Testis (tissue), 3 donors: Measurements from ENCODE around the gene CTIF. TPM values are rescaled to one million over a fixed set of nuclear protein-coding genes. Genes with fewer than 3 reads are reported as not detected.

Source experiments
- DNase-seq: peaks from one replicate; pipeline ENCODE4 v3.0.0-alpha.2; 2019
- H3K27ac ChIP-seq, 2 donors: fragments of 200-600 bp; sonication (generic); one replicate each; pipeline ENCODE4 v1.5.1; 2019
- H3K27me3 ChIP-seq: fragments of 200-600 bp; sonication (generic); one replicate; pipeline ENCODE4 v1.5.1; 2019
- H3K36me3 ChIP-seq: fragments of 200-600 bp; sonication (generic); one replicate; pipeline ENCODE4 v1.5.1; 2017; ENCODE audit warnings: low read depth; ENCODE audit errors: missing control alignments
- H3K4me1 ChIP-seq: fragments of 200-600 bp; sonication (generic); one replicate; pipeline ENCODE4 v1.5.1; 2019
- H3K4me3 ChIP-seq, 2 donors: fragments of 200-600 bp; sonication (generic); one replicate each; pipeline ENCODE4 v1.5.1; 2017 to 2019
- H3K9me3 ChIP-seq: fragments of 200-600 bp; sonication (generic); one replicate; pipeline ENCODE4 v1.5.1; 2017
- POLR2A ChIP-seq: fragments of 450-650 bp; IDR thresholded peaks from one replicate; pipeline ENCODE4 v1.6.1; 2017; ENCODE audit warnings: antibody characterized with exemption, mild to moderate bottlenecking, moderate library complexity
- WGBS, 2 donors: methylation state at CpG; one replicate each; pipeline ENCODE4 v1.1.5; 2018; 5-methylcytosine and 5-hydroxymethylcytosine counted together
- intact Hi-C: fragments of 100-400 bp; cut with DNase I; formaldehyde crosslinking; loops from one replicate; pipeline ENCODE4 v1.15.1; 2023; ENCODE audit warnings: low total_unique reads
- polyA plus RNA-seq: library from polyadenylated mRNA; stranded (reverse); fragments of 350-450 nt; fragmentation: Illumina TruSeq; extraction: RNeasy Lipid Tissue Mini Kit (QIAGEN cat#74804); gene quantifications from one replicate; pipeline ENCODE4 v1.2.3, GENCODE V29; 2014; ENCODE audit warnings: low read depth, low replicate concordance; ENCODE audit not compliant: insufficient read depth
- total RNA-seq, 2 donors: library from RNA; depleted of rRNA; stranded (reverse); fragments of >200 nt; gene quantifications; one replicate each; pipeline ENCODE4 v1.2.3, GENCODE V29; 2016
- TF ChIP-seq, protein P1 (sequence below), 3 experiments: fragments of 450-650 bp in 2 of 3; fragments of 200-600 bp in 1 of 3; sonication (generic) in 1 of 3; IDR thresholded peaks; one replicate each; pipeline ENCODE4 v1.5.1; 2016 to 2019; ENCODE audit warnings: antibody characterized with exemption in 3 of 3, mild to moderate bottlenecking in 2 of 3, moderate library complexity in 1 of 3

The CTIF gene
- total and polyA plus RNA-seq, 3 donors from 2014 or later = 33.8 to 41.5 (median 35.6) TPM

DNA sequence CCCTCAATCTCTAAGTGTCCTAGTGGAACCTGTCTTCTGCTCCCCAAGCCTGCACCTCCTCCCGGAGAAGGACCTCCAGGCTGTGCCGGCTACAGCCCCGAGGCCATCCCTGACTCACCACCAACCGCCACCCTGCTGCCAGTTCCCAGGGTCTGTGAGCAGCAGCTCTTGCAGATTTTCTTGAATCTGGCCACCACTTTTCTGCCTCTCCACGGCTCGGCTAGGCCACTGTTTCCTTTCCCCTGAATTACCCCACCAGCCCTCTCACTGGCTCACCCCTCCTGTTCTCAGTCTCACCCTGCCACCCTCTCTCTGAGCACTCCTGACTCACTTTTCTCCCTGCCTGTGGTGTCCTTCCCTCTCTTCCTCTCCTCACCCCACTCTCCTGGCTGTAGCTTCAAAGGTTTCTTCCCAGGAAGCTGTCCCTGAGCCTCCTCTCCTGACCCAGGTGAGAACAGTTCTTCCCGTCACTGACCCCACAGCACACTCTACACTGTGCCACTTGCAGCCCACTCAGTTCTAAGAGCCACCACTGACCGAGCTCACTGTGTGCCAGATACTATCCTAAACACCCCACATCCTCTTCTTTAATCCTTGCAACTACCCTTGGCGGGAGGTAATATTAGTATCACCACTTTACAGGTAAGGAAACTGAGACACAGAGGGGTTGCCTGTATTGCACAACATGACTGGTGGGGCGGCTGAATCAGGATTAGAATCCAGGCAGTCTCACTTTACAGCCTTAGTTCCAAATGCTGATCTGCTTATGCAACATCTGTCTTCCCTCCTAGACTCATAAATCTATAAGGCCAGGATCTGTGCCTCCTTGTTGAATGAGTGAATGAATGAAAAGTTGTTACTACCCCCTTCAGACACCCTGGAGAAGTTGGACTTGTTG lies 300.3 kb downstream of the CTIF start:
- intact Hi-C loops = no loop called here

DNA sequence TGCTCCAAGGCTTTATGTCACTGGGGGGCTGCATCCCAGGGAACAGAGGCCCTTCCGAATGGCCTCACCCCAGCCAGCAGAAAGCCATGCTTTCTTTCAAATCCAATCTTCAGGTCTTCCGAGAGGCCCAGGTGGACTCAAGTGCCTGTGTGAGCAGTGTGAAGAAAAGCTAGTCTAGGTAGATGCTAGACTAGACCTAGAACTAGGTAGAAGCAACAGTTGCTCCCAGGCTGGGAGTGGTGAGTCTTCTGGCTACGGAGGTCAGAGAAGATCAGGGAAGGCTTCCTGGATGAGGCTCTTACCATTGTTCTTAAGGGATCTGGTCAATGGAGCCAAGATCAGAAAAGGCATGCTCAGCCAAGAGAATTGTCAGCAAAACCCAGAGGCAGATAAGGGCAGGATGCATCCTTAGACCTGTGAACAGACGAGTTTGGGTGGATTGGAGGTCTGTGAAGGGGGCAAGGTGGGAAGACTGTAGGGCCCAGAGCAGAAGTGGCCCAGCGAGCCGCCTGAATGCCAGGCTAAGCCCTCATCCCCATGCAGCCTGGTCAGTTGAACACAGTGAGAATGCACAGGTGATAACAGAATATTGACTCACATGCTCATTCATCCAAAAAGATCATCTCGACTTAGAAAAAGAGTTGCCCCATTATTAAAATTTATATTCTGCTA lies 301.1 kb downstream of the CTIF start:
- peaks cover 20% of the 10 kb centered on the region for H3K4me1 ChIP-seq
- TF ChIP-seq POLR2A = no peak
- TF ChIP-seq, protein P1, sequence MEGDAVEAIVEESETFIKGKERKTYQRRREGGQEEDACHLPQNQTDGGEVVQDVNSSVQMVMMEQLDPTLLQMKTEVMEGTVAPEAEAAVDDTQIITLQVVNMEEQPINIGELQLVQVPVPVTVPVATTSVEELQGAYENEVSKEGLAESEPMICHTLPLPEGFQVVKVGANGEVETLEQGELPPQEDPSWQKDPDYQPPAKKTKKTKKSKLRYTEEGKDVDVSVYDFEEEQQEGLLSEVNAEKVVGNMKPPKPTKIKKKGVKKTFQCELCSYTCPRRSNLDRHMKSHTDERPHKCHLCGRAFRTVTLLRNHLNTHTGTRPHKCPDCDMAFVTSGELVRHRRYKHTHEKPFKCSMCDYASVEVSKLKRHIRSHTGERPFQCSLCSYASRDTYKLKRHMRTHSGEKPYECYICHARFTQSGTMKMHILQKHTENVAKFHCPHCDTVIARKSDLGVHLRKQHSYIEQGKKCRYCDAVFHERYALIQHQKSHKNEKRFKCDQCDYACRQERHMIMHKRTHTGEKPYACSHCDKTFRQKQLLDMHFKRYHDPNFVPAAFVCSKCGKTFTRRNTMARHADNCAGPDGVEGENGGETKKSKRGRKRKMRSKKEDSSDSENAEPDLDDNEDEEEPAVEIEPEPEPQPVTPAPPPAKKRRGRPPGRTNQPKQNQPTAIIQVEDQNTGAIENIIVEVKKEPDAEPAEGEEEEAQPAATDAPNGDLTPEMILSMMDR (IDR thresholded peaks at IDR 0.05) = no peak
- WGBS, 2 donors = 84 to 93% methylated on average over 7 of the region's 7 CpGs
- intact Hi-C loops = no loop called here
- no peak overlapping the region for H3K27ac ChIP-seq
- no peaks in the 10 kb centered on the region for H3K36me3 ChIP-seq
- no peak overlapping the region for H3K4me3 ChIP-seq
- no peak for DNase-seq
- no peaks in the 10 kb centered on the region for H3K27me3 ChIP-seq
- H3K9me3 ChIP-seq = no peaks in the 10 kb centered on the region

More for the DNA sequence above, 300.3 kb downstream of the CTIF start:
- DNase-seq = no peak
- Histone ChIP-seq H3K9me3 (no peaks in the 10 kb centered on the region), H3K27ac (no peak overlapping the region), H3K27me3 (no peaks in the 10 kb centered on the region), H3K4me1 (peaks cover 20% of the 10 kb centered on the region), H3K4me3 (no peak overlapping the region), H3K36me3 (no peaks in the 10 kb centered on the region)
- TF ChIP-seq, protein P1 (IDR thresholded peaks at IDR 0.05) = no peak
- no peak for TF ChIP-seq POLR2A
- WGBS, 2 donors = 87% methylated on average over 10 of the region's 10 CpGs

DNA sequence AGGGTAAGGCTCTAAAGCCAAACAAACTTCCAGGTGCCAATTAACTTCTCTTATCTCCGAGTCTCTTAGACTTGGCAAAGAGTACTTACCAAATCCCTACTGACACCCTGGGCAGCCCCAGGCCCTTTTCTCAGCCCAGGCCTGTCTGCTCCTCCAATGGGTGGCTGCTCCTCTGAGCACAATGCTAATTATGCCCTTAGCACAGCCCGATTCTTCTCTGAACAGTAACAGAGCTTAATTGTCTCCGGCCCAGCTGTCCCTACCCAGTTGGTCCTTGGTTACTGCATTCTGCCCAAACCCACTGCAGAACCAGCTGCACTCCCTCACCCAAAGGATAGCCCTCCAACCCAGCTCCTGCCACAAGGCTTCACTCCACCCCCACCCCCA lies 301.7 kb downstream of the CTIF start:
- 58 to 71% methylated on average over 3 of the region's 3 CpGs for WGBS, 2 donors
- DNase-seq = no peak
- Histone ChIP-seq H3K36me3 (no peaks in the 10 kb centered on the region), H3K27ac (no peak overlapping the region), H3K4me1 (peaks cover 20% of the 10 kb centered on the region), H3K4me3 (no peak overlapping the region), H3K27me3 (no peaks in the 10 kb centered on the region), H3K9me3 (no peaks in the 10 kb centered on the region)
- TF ChIP-seq, protein P1 (IDR thresholded peaks at IDR 0.05) = no peak
- TF ChIP-seq POLR2A = no peak
- intact Hi-C loops = no loop called here

DNA sequence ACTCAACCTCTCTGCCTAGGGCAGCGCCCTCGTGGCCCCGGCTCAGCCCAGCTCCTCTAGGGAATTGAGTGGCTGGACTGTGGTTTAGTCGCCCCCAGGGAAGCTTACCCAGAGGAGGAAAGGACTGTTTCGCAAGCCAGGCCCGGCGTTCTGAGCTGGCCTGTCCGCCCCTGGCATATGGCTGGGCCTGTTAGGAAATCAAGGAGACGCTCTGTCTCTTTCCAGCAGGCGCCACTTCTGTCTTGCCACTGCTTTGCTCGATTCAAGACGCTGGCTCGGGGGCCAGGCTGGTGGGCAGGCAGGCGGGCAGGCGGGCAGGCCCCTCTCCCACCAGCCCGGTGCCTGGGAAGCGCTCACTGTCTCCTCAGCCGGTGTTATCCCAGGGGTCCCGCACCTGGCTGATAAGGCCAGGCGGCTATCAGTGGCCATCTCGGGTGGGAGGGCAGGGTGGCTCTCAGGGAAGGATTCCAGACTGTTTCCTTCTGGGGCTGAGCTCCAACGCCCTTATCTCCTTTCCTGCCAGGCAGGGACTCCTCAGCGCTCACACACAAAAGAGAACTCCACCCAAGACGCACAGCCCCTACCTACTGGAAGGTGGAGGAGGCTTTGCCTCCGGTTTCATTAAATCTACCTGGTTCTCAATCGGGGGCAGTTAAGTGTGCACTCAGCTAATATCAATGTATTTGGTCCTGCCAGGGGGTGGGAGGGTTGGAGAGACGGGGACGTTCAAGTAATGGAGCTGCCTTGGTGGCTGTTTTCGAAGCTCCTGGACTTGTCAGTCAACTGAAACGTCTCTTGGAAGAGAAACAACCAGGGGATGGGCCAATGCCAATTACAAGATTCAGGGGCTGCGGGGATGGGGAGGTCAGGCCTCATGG lies 302.8 kb downstream of the CTIF start:
- intact Hi-C loops = no loop called here
- no peak for DNase-seq
- Histone ChIP-seq H3K4me3 (no peak overlapping the region), H3K9me3 (no peaks in the 10 kb centered on the region), H3K36me3 (no peaks in the 10 kb centered on the region), H3K27ac (peak overlapping the region in 1 of 2 donors; percentile 59), H3K4me1 (peaks cover 20% of the 10 kb centered on the region), H3K27me3 (no peaks in the 10 kb centered on the region)
- TF ChIP-seq, protein P1 (IDR thresholded peaks at IDR 0.05) = no peak
- TF ChIP-seq POLR2A = no peak
- 67 to 76% methylated on average over 25 to 31 of the region's 31 CpGs for WGBS, 2 donors
